HG02623 (cell line): ENCODE measurements around the gene HSDL1.

Experiments used
- ATAC-seq: cut with Tn5 transposase; IDR thresholded peaks from one replicate; pipeline ENCODE4 v1.9.1; 2021; ENCODE audit warnings: moderate library complexity; ENCODE audit not compliant: unreplicated experiment

HSDL1 gene

DNA sequence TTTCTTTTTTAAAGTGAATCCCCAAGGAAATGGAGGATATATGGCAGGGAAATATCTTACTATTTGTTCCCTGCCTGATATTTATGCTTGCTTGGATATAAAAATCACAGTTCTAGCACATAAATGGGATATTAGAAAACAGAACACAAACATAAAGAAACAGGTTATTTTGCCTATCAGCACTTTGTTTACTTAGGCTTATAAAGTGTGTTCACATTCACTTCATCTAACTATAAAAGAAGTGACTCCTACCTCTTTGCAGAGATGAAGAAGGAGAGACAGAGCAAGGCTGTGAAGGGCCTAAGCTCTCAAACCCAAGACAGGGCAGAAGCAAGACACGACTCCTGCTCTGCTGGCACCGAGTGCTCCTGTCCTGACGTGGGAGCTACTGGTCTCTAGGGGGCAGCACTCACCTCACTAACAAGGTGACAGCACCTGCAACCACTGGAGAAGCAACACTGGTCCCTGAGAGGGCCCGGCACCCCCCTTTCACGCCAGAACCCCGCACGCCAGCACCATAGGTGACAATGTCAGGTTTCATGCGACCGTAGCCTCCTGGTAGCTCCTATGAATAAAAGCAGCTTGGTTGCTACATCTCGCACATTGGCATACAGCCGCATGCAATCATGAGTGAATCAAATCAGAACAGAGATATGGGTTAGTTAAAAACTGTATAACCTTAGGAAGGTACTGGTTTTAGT lies 60.3 kb downstream of the HSDL1 start:
- no peak for ATAC-seq

DNA sequence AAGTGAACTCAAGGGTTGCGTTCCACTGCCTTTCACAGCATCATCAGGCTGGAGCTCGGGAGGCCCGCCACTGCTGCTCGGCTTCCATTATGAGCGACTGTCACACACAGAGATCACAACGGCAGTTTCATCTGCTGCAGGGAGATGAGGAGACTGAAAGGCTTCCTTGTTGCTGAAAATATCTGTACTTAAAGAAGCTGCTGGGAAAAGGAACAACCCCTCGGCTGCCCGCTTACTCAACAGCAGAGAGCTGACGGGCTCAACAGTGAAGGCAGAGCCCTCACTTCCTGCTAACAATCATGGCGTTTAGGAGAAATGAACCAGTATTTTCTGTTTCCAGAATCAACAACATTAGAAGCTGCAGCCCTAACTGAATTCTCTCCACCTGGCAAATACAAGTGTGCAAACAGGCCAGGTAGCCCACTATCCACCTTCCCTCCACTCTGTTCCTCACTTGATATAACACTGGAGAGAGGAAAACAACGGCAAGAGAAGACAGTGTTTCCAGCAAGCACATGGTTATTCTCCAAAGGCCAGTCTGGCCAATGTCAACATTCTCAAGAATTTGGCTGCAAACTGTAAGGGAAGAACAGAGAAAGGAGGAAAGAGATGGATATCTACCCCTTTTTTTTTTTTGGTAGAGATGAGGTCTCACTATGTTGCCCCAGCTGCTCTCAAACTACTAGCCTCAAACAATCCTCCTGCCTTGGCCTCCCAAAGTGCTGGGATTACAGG lies 62.0 kb downstream of the HSDL1 start:
- no peak for ATAC-seq

DNA sequence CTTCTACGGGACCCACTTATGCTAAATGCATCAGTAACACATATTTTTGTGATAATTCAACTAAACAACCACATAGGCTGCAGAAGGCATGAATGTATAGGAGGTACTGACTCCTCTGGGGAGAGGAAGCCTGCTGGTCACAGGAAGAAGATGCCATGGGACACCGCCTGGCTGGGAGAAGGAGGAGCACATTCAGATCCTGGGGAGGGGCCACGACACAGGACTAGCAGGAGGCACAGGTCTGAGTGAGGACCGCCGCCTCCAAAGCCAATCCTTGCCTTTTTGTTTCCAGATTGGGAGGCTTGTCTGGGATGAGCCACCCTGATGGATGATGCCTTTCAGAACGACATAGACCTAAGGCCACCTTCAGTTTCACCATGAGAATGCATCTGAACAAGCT lies 62.9 kb downstream of the HSDL1 start:
- ATAC-seq = no peak

DNA sequence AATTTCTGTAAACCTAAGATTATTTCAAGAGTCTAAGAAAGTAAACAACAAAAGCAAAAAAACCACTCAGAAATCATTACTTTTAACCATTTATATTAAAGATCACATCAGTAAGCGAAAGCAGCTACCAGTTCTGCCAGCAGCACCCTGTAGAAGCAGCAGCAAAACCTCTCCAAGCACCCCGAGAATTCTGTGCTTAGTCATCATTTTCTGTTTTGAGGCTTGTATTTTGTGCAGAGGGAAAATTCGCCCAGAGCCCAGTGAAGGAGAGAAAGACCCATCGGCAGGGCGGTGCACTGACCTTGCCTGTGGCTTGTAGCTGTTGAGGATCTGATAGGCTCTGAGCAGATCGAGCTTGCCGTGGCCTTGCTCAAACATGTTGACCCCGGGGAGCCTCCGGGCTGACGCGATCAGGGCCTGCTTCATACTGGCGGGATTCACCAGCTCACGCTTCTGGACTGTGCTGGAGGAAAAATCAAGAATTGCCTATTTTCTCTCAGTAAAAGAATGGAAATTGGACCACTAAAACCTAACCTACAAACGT lies 63.5 kb downstream of the HSDL1 start:
- ATAC-seq = no peak

DNA sequence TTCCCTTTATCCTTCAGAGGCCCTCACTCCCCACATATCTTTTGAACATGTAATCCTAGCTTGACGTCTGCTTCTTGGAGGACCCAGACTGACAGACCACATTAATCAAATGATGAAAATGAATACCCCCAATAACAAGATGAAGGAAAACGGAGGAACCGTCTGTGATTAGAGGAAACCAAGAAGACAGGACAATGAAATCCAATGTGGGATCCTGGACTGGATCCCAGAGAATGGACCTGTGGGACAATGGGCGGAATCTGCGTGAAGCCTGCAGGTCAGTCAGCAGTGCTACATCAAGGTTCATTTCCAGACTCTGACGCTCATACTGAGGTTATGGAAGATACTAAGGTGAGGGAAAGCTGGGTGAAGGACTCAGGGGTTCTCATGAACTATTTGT lies 64.2 kb downstream of the HSDL1 start:
- no peak for ATAC-seq

DNA sequence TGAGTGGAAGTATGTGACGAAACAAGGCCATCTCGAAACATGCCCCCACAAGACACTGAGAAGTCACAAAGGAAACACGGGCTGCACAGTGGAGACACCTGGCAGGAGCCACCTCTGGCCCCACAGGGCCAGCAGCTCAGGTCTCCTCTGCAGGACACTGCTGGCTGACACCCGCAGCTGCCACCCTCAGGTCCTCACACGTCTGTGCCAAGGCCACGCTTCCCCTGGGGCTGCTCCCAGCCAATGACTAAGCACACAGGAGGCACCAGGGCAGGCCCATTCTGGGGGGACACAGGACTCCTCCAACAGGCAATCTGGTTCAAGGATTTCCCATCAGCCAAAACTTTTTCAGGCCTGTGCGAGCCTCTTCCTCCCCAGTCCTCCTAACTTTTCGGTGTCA lies 64.6 kb downstream of the HSDL1 start:
- no peak for ATAC-seq

DNA sequence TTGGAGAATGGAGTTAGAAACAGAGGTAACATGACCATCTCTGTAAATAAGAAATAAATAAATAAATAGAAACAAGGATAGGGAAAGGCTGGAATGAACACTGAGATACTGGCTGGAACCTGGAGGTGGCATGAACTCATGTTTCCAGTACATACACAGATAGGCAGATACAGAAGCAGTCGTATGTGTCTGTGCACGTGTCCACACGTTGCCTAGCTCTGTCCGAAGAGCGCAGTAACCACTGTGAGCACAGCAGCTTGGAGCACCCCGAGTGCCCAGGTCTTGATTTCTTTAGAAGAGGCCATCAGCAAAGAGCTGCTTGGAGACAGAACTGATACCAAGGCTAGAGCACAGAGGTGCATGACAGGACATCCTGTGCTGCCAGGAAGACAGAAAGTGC lies 65.3 kb downstream of the HSDL1 start:
- ATAC-seq = no peak

DNA sequence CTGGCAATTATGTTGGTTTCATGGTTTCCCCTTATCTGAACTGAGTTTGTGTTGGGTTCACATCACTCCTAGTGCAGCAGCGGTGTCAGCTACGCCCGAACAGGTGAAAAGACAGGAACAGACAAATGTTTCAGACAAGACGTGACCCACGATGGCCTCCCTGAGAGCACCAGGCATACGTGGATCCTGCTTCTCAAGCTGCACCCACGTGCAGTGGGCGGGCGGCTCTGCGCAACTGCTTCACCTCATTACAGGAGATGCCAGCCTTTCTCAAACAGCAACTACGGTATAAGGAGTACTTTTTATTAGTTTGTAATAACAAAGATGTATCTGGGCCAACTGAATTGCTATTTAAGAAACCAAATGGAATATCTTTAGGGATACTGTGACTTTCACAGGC lies 69.6 kb downstream of the HSDL1 start:
- no peak for ATAC-seq

DNA sequence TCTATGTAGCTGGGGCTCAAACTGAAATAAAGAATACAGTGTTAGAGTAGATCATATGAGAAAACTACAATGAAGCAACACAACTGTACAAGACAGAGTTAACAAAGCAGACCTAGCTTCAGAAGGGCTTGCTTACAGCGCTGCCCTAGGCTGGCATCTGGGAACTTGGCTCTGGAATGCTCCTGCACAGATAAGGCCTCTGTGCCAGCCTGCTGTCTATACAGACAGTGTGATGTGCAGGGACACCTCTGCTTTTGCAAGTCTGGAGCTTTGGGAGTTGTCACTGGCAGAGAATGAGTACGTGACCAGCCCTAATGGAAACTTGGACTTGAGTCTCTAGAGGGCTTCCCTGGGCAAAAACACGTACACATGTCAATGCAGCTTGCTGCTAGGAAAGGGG lies 70.3 kb downstream of the HSDL1 start:
- no peak for ATAC-seq
